Retinal pigment epithelial cell (primary cell): Measurements from ENCODE around the gene CCR3.

Experiments
- DNase-seq: peaks from one replicate; pipeline ENCODE4 v3.0.0-alpha.2; 2010; ENCODE audit warnings: low read depth
- H3K4me3 ChIP-seq: 2 replicates; pipeline ENCODE4 v1.5.1; 2011; ENCODE audit warnings: mild to moderate bottlenecking, low read length, control low read depth, moderate library complexity
- TF ChIP-seq, protein P1 (sequence below): conservative IDR thresholded peaks from 2 replicates; pipeline ENCODE4 v1.5.1; 2011; ENCODE audit warnings: low read depth, low read length, control low read depth, inconsistent platforms

CCR3 gene

DNA sequence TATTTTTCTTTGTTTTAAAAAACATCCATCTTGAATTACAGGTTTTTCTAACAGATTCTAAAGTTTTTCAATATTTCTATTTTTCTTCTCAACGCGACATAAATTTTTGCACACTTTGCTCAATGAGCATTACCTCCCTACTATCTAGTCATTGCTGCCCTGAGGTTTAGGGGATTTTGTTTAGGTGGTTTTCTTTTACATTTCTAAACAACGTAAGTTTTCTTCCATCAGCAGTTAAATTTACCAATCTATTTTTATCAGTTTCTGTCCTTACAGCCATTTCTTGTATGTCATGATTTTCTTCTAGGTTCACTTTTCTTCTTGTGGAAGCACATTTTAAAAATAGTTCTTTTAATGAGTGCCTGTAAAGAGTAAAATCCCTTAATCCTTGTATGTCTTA lies 62.5 kb downstream of the CCR3 start:
- TF ChIP-seq, protein P1, sequence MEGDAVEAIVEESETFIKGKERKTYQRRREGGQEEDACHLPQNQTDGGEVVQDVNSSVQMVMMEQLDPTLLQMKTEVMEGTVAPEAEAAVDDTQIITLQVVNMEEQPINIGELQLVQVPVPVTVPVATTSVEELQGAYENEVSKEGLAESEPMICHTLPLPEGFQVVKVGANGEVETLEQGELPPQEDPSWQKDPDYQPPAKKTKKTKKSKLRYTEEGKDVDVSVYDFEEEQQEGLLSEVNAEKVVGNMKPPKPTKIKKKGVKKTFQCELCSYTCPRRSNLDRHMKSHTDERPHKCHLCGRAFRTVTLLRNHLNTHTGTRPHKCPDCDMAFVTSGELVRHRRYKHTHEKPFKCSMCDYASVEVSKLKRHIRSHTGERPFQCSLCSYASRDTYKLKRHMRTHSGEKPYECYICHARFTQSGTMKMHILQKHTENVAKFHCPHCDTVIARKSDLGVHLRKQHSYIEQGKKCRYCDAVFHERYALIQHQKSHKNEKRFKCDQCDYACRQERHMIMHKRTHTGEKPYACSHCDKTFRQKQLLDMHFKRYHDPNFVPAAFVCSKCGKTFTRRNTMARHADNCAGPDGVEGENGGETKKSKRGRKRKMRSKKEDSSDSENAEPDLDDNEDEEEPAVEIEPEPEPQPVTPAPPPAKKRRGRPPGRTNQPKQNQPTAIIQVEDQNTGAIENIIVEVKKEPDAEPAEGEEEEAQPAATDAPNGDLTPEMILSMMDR, result no peak
- DNase-seq, result no peak
- no peak overlapping the region for H3K4me3 ChIP-seq

DNA sequence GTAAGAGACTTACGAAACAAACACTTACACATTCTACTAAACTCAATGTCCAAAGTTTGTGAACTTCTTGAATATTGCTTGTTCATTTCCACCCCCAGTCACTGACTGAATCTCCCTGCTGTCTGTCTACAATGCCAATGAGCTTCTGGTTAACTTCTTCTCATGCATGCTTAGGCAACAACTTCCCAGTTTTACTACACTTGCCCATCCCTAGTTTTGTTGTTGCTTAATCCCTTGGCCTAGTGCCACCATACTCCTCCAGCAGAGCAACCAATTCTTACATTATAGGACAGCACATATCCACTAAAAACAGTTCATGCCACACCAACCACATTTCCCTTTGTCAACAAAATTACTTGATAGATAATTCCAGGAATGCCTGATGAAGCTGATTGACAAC lies 70.7 kb downstream of the CCR3 start:
- no peak overlapping the region for H3K4me3 ChIP-seq
- TF ChIP-seq, protein P1, result no peak
- DNase-seq, result peak; percentile 14

DNA sequence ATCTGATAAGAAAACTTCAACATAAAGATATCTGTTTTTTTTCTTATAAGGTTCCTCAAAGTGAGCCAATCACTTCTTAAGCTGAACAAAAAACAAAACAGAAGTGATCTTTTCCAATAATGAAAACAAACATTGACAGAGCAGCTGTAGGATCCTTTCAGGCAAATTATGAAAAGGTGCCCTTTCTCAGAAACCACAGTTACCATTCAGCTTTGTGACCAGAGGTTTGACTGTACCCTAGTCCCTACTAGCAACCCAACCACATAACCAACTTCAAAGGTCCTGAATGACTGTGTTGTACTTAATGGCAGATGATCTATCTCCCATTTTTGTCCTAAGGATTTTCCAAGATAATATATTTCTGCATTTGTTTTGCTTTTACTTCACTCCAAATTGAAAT lies 72.3 kb downstream of the CCR3 start:
- DNase-seq, result no peak
- no peak overlapping the region for H3K4me3 ChIP-seq
- TF ChIP-seq, protein P1, result no peak

DNA sequence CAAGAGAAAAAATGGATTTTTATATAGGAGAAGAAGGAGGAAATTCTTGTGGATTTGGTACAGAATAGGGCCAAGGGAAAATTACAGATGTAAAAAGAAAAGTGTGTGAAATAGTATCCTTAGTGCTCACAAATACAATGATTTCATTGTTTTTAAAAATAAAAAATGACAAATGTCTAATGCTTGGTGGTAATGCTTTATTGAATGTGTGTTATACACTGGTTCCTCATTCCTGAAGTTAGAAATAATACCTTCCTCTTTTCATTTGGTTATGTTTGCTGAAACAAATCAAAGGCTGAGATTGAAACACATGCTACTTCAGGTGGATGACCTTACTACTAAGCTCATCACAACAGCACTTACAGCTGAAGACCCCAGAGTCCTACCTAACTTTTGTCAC lies 73.9 kb downstream of the CCR3 start:
- TF ChIP-seq, protein P1, result no peak
- H3K4me3 ChIP-seq, result no peak overlapping the region
- DNase-seq, result no peak
